Measurements from ENCODE around the gene MESD. TPM values are rescaled to one million over a fixed set of nuclear protein-coding genes. Genes with fewer than 3 reads are reported as not detected.

MESD gene
- total RNA-seq = 12.5 TPM
- long read RNA-seq, full-length matches to known transcripts = 34 of 41 reads
- long read RNA-seq, partial matches to known transcripts = 2 of 41 reads
- long read RNA-seq, other reads (novel, unspliced or antisense) = 5 of 41 reads

DNA sequence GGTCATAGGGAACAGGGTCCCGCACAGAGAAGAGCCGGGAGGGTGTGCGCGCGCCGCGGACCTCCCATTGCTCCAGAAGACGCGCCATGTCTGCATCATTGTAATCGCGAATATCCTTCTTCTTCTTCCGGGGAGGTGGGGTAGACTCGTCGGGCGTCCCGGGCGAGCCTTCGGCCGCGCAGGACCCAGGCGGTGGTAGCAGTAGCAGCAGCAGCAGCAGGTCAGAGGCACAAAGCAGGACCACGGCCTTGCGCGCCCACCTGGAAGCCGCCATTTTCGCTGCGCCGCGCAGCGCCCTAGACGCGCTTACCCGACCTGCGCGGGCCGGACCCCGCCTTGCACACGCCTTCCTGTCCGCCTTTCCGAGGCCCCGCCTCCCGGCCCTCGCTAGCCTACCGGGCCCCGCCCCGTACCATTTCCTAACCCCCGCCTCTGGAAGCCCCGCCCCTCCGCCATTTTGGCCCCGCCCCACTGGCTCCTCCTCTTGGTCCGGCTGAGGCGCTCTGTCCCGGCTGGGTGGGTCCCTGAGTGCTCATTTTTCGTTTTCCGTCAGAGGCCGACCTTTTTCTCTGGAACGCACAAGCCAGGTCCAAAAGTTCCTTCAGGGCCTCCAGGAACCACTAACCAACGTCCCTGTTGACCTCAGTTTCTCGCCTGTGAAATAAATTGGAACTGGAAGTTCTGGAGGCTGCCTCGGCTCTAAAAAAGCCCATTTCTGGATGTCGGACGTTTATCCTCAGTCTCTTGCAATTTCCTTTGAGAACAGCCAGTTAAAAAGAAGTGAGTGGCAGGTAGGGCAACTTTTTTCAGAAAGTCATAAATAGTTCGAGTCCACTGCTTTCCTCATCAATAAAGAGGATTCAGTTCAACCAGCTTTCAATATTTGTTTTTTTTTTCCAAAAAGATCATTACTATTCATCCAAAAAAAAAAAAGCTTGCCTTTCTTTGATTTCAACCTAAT is at the start of gene MESD:
MESD (minus strand) TSS at position 302 of the 961 bp plus-strand sequence; CDS start at position 274, 28 bp downstream.
- intact Hi-C loops (cut with DNase I) = no loop called here
- DNase-seq (ENCODE audit: low spot score) = peak; percentile 99

GRCh38 chr15:81038975-81039607 is 49.5 kb upstream of the MESD start:
- intact Hi-C loops (cut with DNase I) = loop anchor here (2.0 kb wide), 1 partner anchor 60 kb away; no protein-coding TSS in a partner anchor
- DNase-seq (ENCODE audit: low spot score) = no peak

- intact Hi-C loops (cut with DNase I) = loop anchor here (2.0 kb wide), 1 partner anchor 61 kb away; no protein-coding TSS in a partner anchor
- DNase-seq (ENCODE audit: low spot score) = no peak
These were observed 48.5 kb upstream of the MESD start for GRCh38 chr15:81037952-81038743.

DNA sequence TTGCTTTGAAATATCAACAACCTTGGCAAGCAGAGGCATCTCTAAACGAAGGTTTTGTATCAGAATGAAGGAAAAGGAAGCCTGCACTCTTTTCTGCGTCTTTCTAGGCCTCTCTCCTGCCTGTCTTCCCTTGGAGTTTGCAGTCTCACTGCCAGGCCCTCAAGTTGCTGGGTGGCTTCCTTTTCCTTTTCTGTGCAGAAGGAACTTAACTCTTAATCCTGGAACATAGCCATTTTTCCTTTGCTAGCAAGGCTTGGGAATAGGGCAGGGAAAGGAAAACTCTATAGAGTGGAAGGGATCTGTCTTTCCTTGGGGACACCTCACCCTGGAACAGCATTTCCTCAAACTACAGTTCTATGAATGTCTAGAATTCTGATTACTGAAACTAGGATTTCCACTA is 43.9 kb upstream of the MESD start:
- intact Hi-C loops (cut with DNase I) = no loop called here
- DNase-seq (ENCODE audit: low spot score) = no peak

DNA sequence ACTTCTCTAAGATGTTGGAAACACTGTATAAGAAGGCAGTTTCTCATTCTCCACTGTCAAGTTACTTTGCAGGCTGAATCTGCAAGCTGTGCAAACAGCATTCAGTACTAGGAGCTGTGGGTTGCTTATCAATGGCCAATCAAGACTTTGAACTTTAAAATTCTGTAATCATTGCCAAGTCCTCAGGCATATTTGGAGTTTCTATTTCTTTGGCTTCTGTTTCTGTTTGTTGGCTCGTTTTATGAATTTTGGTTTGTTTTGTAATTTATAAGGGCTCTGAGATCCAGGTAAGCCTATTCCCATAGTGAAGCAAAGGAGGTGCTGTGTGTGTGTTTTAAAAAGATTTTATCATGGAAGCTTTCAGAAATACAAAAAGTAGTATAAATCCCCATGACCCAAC is 43.2 kb upstream of the MESD start:
- DNase-seq (ENCODE audit: low spot score) = no peak
- intact Hi-C loops (cut with DNase I) = no loop called here

GRCh38 chr15:81032355-81032754 is 42.7 kb upstream of the MESD start:
- intact Hi-C loops (cut with DNase I) = no loop called here
- DNase-seq (ENCODE audit: low spot score) = no peak

DNA sequence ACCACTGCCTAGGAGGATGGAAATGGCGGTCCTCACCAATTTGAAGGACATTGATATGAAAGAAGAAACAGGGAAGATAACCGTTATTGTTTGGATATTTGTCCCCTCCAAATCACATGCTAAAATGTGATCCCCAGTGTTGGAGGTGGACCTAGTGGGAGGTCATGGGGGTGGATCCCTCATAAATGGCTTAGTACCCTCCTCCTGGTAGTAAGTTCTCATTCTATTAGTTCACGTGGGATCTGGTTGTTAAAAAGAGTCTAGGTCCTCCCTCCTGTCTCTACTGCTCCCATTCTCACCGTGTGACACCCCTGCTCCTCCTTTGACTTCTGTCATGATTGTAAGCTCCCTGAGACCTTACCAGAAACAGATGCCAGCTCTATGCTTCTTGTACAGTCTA is 41.6 kb upstream of the MESD start:
- intact Hi-C loops (cut with DNase I) = no loop called here
- no peak for DNase-seq (ENCODE audit: low spot score)

DNA sequence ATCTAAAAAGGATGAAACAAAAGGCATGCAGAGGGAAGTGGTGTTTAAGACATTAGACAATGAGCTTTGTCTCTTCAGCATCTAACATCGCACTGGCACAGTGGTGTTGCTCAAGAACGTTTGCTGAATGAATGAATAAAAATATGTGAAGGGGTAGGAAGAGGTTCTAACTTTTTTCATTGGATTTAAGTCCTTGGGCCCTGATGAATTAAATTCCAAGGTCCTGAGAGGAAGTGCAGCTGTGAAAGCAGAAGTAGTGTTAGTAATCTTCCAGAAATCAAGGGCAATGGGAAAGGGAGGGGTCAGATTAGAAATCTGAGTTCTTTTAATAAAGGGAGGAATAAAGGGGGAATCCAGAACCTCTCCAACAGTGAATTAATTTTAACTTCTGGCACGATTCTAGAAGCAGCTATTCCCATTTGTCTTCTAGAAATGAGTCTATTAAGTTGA is 40.7 kb upstream of the MESD start:
- DNase-seq (ENCODE audit: low spot score) = no peak
- intact Hi-C loops (cut with DNase I) = no loop called here

- intact Hi-C loops (cut with DNase I) = no loop called here
- DNase-seq (ENCODE audit: low spot score) = no peak
These were observed 40.0 kb upstream of the MESD start for GRCh38 chr15:81029414-81030300.

GRCh38 chr15:81026836-81027599 is 37.4 kb upstream of the MESD start:
- DNase-seq (ENCODE audit: low spot score) = no peak
- intact Hi-C loops (cut with DNase I) = no loop called here

- intact Hi-C loops (cut with DNase I) = no loop called here
- no peak for DNase-seq (ENCODE audit: low spot score)
These were observed 36.2 kb upstream of the MESD start for GRCh38 chr15:81025721-81026370.

DNA sequence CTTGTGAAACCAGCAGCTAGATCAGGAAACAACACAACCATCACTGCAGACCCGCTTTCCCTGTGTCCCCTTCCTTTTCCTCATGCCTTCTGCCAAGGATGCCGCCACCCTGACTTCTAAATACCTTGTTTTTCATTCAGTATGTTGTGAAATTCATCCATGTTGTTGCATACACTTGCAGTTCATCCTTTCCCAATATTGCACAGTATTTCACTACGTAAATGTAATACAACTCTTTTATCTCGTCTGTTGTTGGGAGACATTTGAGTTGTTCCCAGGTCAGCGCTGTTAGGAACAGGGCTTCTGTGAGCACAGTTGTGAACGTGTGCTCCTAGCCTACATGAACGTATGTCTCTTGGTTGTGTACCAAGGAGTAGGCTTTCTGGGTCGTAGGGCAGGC is 35.3 kb upstream of the MESD start:
- DNase-seq (ENCODE audit: low spot score) = no peak
- intact Hi-C loops (cut with DNase I) = no loop called here

DNA sequence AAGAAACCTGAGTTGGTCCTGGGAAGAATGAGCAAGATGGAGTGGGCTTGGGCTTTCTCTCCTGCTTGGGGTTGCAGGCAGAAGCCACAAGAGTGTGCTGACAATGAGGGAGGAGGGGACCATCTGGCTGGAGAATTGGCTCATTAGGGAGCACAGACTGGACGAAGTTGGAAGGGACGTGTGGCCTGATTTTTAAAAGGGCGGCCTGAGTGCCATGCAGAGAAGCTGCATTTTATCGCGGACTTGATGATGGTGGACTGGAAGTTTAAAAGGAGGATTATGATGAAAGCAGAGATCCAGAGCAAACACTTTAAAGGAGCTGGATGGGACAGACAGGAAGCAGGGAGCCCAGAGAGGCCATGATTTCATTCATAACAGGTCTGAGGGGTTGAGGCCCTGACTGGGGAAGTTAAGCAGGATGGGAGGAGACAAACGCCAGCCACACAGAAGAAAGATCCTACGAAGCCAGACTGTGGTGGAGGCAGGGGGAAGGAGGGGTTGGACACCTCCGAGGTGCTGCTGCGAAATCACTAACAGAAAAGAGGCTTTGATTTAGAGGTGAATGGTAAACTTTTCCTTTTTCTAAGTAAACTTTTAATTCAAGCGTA is 34.8 kb upstream of the MESD start:
- no peak for DNase-seq (ENCODE audit: low spot score)
- intact Hi-C loops (cut with DNase I) = no loop called here

DNA sequence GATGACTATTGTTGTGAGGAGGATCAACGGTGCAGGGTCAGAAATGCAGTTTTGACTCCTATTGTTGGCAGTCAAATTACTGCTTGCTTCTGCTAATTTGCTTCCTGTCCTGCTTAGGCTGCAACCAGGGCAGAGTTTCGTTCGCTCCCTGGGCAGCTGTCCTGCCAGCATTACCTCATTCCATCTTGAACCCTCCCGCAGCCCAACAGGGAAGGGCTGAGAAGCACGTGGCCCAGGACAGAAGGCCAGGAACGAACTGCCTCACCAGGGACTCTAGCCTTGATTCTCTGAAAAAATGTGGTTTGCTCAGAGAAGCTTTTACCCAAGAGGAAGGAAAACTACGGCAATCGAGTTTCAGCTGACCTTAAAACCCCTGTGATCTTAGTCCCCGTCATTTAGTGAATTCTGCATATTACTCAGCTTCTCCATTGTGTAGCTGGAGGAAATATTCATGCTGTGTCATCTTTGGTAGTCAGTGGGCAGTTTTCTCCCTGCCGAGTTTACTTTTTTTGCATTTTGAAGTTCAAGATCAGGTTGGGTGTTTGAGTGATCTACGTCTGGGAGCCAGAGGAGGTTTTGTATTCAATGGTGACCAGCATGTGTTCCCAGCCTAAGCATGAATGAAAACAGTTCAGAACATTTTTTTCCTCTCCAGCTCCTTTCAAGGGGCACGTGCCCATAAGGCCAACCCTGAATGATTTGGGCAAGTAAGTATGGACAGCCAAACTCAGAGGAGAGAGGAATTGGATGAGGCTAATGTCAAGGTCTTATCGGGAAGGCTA is 34.1 kb upstream of the MESD start:
- peak; percentile 86 for DNase-seq (ENCODE audit: low spot score)
- intact Hi-C loops (cut with DNase I) = no loop called here

DNA sequence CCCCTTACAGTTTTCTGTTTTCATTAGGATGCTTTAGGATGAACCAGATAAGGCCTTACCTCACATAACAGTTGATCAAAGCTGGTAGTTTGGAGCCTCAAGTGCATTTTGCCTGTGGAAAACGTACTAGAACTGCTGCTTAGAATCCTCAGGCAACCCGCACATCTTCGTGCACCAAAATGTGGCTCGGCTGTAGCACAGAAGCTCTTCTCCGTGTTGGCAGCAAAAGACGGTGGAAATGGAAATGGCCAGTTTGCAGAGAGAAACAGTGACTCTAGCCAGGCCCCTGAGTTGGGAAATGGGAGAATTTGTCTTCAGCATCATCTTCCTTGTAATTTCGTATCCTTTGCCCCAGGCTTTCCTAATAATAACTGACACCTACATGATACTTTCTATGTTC is 31.7 kb upstream of the MESD start:
- DNase-seq (ENCODE audit: low spot score) = no peak
- intact Hi-C loops (cut with DNase I) = no loop called here

- intact Hi-C loops (cut with DNase I) = no loop called here
- no peak for DNase-seq (ENCODE audit: low spot score)
These were observed 28.6 kb upstream of the MESD start for GRCh38 chr15:81018197-81018596.

Data from cardiac septum (tissue), 1 donor.